ENCODE results near the gene TASOR2.

Gene TASOR2

DNA sequence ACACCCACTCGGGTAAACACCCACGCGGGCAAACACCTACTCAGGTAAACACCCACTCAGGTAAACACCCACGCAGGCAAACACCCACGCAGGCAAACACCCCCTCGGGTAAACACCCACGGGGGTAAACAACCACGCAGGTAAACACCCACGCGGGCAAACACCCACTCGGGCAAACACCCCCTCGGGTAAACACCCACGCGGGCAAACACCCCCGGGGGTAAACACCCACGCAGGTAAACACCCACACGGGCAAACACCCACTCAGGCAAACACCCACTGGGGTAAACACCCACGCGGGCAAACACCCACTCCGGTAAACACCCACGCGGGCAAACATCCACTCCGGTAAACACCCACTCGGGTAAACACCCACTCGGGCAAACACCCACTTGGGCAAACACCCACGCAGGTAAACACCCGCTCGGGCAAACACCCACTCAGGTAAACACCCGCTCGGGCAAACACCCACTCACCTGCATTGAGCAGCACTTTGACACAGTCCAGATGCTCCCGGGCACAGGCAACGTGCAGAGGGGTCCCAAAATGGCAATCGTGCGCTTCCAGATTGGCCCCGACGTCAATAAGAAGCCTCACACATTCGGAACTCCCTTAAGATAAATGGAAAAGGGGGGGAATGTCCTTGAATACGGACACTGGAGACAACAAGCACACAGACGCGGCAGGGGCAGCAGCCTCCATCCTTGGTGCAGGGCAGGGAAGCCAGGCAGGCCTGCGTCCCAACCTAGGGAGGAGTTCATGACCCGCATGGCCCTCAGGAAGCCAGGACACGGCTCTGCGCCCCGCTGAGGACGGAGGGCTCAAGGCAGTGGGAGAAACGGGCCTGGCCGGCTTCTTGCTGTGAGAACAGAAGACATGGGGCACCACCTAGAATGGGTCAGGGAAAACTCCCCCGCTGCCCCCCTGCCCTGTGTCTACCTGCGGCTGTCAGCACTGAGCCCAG, 35.9 kb upstream of the TASOR2 start:
- TF ChIP-seq, protein P1, sequence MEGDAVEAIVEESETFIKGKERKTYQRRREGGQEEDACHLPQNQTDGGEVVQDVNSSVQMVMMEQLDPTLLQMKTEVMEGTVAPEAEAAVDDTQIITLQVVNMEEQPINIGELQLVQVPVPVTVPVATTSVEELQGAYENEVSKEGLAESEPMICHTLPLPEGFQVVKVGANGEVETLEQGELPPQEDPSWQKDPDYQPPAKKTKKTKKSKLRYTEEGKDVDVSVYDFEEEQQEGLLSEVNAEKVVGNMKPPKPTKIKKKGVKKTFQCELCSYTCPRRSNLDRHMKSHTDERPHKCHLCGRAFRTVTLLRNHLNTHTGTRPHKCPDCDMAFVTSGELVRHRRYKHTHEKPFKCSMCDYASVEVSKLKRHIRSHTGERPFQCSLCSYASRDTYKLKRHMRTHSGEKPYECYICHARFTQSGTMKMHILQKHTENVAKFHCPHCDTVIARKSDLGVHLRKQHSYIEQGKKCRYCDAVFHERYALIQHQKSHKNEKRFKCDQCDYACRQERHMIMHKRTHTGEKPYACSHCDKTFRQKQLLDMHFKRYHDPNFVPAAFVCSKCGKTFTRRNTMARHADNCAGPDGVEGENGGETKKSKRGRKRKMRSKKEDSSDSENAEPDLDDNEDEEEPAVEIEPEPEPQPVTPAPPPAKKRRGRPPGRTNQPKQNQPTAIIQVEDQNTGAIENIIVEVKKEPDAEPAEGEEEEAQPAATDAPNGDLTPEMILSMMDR (IDR thresholded peaks at IDR 0.05; ENCODE audit: control insufficient read depth, extremely low read depth, insufficient read depth): no peak
- no peak overlapping the region for H3K4me3 ChIP-seq (ENCODE audit: low read depth, low read length)
- no peak for DNase-seq (ENCODE audit: low read depth)

DNA sequence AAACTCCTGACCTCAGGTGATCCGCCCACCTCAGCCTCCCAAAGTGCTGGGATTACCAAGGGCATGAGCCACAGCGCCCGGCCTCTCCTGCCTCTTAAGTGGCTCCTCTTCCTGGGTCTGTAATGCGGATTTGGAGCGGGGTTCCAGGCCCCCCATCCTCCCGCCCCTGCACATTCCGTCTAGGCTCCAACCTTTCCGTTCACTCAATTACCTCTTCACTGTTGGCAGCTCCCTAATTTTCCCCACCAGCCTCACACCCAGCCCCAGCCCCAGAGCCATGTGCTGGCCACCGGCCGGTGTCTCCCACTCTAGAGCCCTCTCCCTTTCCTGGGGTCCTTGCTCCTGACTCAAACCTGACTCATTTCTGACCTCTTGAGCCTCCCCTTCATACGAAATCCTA, 34.9 kb upstream of the TASOR2 start:
- TF ChIP-seq, protein P1 (IDR thresholded peaks at IDR 0.05; ENCODE audit: control insufficient read depth, extremely low read depth, insufficient read depth): no peak
- no peak overlapping the region for H3K4me3 ChIP-seq (ENCODE audit: low read depth, low read length)
- no peak for DNase-seq (ENCODE audit: low read depth)

DNA sequence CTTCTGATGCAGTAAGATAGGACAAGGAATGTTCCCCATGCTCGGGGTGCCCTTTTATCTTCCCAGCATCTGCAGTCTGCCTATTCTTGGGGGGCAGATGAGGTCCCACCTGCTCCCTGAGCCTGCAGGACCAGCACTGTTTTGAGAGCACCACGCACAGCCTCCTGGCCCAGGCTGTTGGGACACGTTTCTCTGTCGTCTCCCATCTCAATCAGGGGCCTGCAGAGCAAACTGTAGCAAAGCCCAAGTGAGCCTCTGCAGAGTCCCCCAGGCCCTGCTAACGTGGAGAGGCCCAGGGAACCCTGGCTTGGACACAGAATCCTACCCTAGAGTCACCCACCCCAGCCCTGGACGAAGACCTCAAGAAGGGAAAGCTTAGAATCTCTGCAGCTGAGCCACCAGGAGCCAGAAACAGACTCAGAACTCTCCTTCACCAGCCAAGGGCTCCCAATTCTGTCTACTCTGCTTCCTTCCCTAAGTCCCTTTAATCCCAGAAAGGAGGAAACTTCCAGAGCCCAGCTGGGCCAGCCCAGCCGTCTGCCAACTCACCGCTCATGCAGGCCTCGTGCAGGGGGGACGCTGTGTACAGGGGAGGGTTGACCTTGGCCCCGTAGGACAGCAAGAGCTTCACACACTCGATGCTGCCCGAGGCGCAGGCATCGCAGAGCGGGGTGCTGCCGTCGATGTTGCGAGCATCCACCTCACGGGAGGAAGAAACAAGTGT, 33.8 kb upstream of the TASOR2 start:
- TF ChIP-seq, protein P1 (IDR thresholded peaks at IDR 0.05; ENCODE audit: control insufficient read depth, extremely low read depth, insufficient read depth): no peak

DNA sequence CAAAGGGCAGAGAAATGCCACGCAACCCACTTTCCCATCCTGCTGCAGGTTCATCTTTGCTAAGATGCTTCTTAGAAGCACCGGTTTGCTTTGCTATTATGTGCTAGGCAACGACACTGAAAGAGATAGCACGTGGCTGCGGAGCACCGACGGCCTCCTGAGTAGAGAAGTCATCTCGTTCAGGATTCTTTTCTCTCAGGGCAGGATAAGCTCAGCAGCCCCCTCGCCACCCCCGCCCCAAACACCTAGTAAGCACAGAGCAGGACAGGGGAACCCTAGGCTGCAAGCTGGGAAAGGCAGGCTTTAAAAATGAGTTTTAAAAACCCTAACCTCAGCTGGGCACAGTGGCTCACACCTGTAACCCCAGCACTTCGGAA, 33.3 kb upstream of the TASOR2 start:
- no peak overlapping the region for H3K4me3 ChIP-seq (ENCODE audit: low read depth, low read length)
- TF ChIP-seq, protein P1 (IDR thresholded peaks at IDR 0.05; ENCODE audit: control insufficient read depth, extremely low read depth, insufficient read depth): no peak
- DNase-seq (ENCODE audit: low read depth): no peak

More for the DNA sequence above, 33.8 kb upstream of the TASOR2 start:
- no peak for DNase-seq (ENCODE audit: low read depth)
- no peak overlapping the region for H3K4me3 ChIP-seq (ENCODE audit: low read depth, low read length)

DNA sequence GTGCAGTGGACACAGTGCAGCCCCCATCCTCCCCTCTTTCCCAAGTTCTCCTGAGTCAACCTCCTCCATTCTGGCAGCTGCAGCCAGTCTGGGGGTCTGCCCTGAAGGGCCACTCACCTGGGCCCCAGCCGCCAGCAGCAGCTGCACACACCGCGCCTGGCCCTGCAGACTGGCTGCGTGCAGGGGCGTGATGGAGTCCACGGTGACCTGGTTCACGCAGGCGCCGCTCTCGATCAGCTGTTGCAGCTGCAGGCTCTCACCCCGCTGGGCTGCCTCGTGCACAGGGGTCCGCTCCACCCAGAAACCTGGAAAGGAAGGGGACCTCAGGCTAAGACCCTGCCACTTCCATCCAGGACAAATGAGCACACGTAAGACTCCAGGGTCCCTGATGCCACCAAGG, 31.9 kb upstream of the TASOR2 start:
- DNase-seq (ENCODE audit: low read depth): no peak
- TF ChIP-seq, protein P1 (IDR thresholded peaks at IDR 0.05; ENCODE audit: control insufficient read depth, extremely low read depth, insufficient read depth): no peak
- H3K4me3 ChIP-seq (ENCODE audit: low read depth, low read length): no peak overlapping the region

DNA sequence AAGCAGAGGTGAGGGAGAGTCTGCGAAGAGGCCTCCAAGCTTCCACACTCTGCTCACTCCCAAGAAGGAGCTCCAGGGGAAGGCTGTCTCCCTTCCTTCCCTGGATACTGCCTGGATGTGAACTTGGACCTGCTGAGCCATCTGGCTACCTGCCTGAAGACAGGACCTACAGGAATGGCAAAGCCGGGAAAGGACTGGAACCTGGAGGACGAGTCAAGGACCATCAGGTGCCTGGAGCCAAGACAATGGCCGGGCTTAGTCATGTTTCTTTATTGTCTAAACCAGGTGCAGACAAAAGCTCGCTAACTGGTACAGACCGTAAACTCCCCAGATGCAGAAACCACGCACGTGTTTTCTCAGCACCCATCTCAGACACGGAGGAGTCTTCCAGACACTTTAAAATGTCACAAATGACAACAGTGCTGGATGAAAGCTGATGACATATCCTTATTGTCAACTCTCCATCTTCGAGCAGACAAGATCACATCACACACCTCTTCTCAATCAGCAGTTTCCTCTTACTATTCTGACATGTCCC, 30.4 kb upstream of the TASOR2 start:
- H3K4me3 ChIP-seq (ENCODE audit: low read depth, low read length): no peak overlapping the region
- TF ChIP-seq, protein P1 (IDR thresholded peaks at IDR 0.05; ENCODE audit: control insufficient read depth, extremely low read depth, insufficient read depth): no peak
- peak; percentile 85 for DNase-seq (ENCODE audit: low read depth)

Measured in LNCaP clone FGC (cell line).